A673 (cell line): ENCODE results near the gene CUBN.

Source experiments
- EZH2 ChIP-seq: fragments of 200-600 bp; sonication (generic); IDR thresholded peaks from 2 replicates; pipeline ENCODE4 v1.6.1; 2017; ENCODE audit warnings: borderline replicate concordance, low read depth, mild to moderate bottlenecking, mixed read lengths, antibody characterized with exemption, low read length; ENCODE audit not compliant: poor library complexity, severe bottlenecking
- TF ChIP-seq, protein P1 (sequence below): fragments of 300-800, 200-600 bp; sonication (generic); conservative IDR thresholded peaks from 2 replicates; pipeline ENCODE4 v1.5.1; 2017; ENCODE audit warnings: low read depth, mild to moderate bottlenecking, antibody characterized with exemption, low read length, moderate library complexity, mixed read lengths

- TF ChIP-seq, protein P1, sequence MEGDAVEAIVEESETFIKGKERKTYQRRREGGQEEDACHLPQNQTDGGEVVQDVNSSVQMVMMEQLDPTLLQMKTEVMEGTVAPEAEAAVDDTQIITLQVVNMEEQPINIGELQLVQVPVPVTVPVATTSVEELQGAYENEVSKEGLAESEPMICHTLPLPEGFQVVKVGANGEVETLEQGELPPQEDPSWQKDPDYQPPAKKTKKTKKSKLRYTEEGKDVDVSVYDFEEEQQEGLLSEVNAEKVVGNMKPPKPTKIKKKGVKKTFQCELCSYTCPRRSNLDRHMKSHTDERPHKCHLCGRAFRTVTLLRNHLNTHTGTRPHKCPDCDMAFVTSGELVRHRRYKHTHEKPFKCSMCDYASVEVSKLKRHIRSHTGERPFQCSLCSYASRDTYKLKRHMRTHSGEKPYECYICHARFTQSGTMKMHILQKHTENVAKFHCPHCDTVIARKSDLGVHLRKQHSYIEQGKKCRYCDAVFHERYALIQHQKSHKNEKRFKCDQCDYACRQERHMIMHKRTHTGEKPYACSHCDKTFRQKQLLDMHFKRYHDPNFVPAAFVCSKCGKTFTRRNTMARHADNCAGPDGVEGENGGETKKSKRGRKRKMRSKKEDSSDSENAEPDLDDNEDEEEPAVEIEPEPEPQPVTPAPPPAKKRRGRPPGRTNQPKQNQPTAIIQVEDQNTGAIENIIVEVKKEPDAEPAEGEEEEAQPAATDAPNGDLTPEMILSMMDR, result no peak
- TF ChIP-seq EZH2, result no peak
These were observed 127.5 kb downstream of the CUBN start for GRCh38 chr10:17001961-17002749.
